HG03196 (cell line): Measurements from ENCODE around the gene PSME2.
A peak's percentile ranks its signal among the peaks of the same experiment; 100 is the strongest.

Source experiments
- ATAC-seq: cut with Tn5 transposase; IDR thresholded peaks from one replicate; pipeline ENCODE4 v1.9.1; 2021; ENCODE audit not compliant: unreplicated experiment

The PSME2 gene

GRCh38 chr14:24156840-24157239 is 10.4 kb upstream of the PSME2 start:
- no peak for ATAC-seq

GRCh38 chr14:24155100-24155499 is 8.7 kb upstream of the PSME2 start:
- no peak for ATAC-seq

- ATAC-seq: no peak
Observed at GRCh38 chr14:24151404-24152080, 5.1 kb upstream of the PSME2 start.

GRCh38 chr14:24150993-24151392 is 4.6 kb upstream of the PSME2 start:
- no peak for ATAC-seq

GRCh38 chr14:24150567-24150966 is 4.2 kb upstream of the PSME2 start:
- ATAC-seq: no peak

GRCh38 chr14:24150061-24150460 is 3.7 kb upstream of the PSME2 start:
- ATAC-seq: no peak

GRCh38 chr14:24149302-24149969 is 3.0 kb upstream of the PSME2 start:
- no peak for ATAC-seq

GRCh38 chr14:24147761-24148428 is 1.5 kb upstream of the PSME2 start:
- no peak for ATAC-seq

- peak; percentile 73 for ATAC-seq
Observed at GRCh38 chr14:24146978-24147760, 759 bp upstream of the PSME2 start, which contains the start of gene RNF31. Gene RNF31 (plus strand): TSS chr14:24147498. CDS start chr14:24147699, 201 bp downstream.

- no peak for ATAC-seq
Observed at GRCh38 chr14:24145690-24146452, 539 bp downstream of the PSME2 start.

- ATAC-seq: no peak
Observed at GRCh38 chr14:24145219-24145618, 1.2 kb downstream of the PSME2 start.

- no peak for ATAC-seq
Observed at GRCh38 chr14:24144451-24144850, 2.0 kb downstream of the PSME2 start.

GRCh38 chr14:24143511-24143910 is 2.9 kb downstream of the PSME2 start:
- no peak for ATAC-seq

GRCh38 chr14:24141097-24141880 is 5.1 kb downstream of the PSME2 start, which contains the start of gene EMC9:
Gene EMC9 (minus strand): TSS chr14:24141591. CDS start chr14:24141304, 287 bp downstream.
- peak; percentile 81 for ATAC-seq

- ATAC-seq: no peak
Observed at GRCh38 chr14:24139272-24139934, 7.0 kb downstream of the PSME2 start.

GRCh38 chr14:24138396-24139271 is 7.8 kb downstream of the PSME2 start:
- ATAC-seq: no peak

GRCh38 chr14:24137529-24138395 is 8.6 kb downstream of the PSME2 start:
- no peak for ATAC-seq
